ENCODE data around the gene CRYGC. TPM values are rescaled to one million over a fixed set of nuclear protein-coding genes. Genes with fewer than 3 reads are reported as not detected.

Gene CRYGC
- polyA plus RNA-seq, 3 donors = not detected

DNA sequence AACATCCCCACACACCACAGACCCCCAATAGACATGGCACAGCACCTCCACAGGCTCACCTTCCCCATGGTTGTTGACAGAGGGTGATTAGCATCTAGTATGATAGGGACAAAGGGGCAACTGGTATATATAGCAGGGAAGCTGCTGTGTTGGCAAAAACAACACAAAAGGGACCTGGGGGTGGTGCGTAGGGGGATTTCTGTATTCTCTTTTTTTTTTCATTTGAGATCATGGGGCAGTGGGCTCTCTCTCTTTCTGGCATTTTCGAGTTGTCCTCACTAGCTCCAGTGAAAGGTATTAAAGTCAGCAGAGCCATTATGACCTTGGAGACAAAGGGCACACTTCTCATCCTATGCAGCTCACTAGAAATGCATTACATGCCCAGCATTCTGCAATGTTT is 33.9 kb upstream of the CRYGC start, which contains the start of gene CRYGA:
TSS of gene CRYGA (minus strand) at position 101 of the 400 bp plus-strand sequence. CDS start at position 68, 33 bp downstream.
- Mint-ChIP-seq H3K36me3 (no peaks in the 10 kb centered on the region), H3K4me3 (no peak within 1 kb of the TSS), H3K9me3 (peaks cover 0 to 6% (median 0%) of the 10 kb centered on the region in 7 donors), H3K4me1 (no peaks in the 10 kb centered on the region), H3K27ac (no peak within 1 kb of the TSS), H3K27me3 (ENCODE audit: low read depth in 3 of 3) (peaks cover 0 to 1% (median 0%) of the 10 kb centered on the region in 3 donors)
- no peaks in the 10 kb centered on the region for H3K9me3 ChIP-seq (replicated peaks in 1 of 2; ENCODE audit: control insufficient read depth in 1 of 2, insufficient read depth in 1 of 2, low read length in 2 of 2)
- no peaks in the 10 kb centered on the region for H4K20me1 ChIP-seq (ENCODE audit: insufficient read depth, low read length)
- no peak within 1 kb of the TSS for H3K4me2 ChIP-seq (replicated peaks; ENCODE audit: extremely low read depth, low read length, poor library complexity, severe bottlenecking)
- no peak within 1 kb of the TSS for H3K27ac ChIP-seq (ENCODE audit: low read depth in 1 of 2, low read length in 2 of 2)
- WGBS (ENCODE audit: insufficient coverage) = no CpG with 5 or more reads among the region's 2 CpGs
- H3K9ac ChIP-seq (ENCODE audit: insufficient read depth, low read length, poor library complexity, severe bottlenecking) = no peak within 1 kb of the TSS
- no peak within 1 kb of the TSS for H3K4me3 ChIP-seq (replicated peaks in 1 of 3; ENCODE audit: low read depth in 2 of 3, low read length in 3 of 3)
- no peaks in the 10 kb centered on the region for H3K4me1 ChIP-seq (ENCODE audit: control insufficient read depth in 1 of 2, insufficient read depth in 2 of 2, low read length in 2 of 2)
- intact Hi-C loops (cut with micrococcal nuclease) = no loop called here
- TF ChIP-seq, protein P1, sequence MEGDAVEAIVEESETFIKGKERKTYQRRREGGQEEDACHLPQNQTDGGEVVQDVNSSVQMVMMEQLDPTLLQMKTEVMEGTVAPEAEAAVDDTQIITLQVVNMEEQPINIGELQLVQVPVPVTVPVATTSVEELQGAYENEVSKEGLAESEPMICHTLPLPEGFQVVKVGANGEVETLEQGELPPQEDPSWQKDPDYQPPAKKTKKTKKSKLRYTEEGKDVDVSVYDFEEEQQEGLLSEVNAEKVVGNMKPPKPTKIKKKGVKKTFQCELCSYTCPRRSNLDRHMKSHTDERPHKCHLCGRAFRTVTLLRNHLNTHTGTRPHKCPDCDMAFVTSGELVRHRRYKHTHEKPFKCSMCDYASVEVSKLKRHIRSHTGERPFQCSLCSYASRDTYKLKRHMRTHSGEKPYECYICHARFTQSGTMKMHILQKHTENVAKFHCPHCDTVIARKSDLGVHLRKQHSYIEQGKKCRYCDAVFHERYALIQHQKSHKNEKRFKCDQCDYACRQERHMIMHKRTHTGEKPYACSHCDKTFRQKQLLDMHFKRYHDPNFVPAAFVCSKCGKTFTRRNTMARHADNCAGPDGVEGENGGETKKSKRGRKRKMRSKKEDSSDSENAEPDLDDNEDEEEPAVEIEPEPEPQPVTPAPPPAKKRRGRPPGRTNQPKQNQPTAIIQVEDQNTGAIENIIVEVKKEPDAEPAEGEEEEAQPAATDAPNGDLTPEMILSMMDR (IDR thresholded peaks at IDR 0.05) = no peak
- H3K36me3 ChIP-seq (replicated peaks in 1 of 2; ENCODE audit: control insufficient read depth in 1 of 2, insufficient read depth in 2 of 2, low read length in 2 of 2) = no peaks in the 10 kb centered on the region
- DNase-seq = no peak
- no peaks in the 10 kb centered on the region for H3K79me2 ChIP-seq (ENCODE audit: insufficient read depth, low read length)
- H3K27me3 ChIP-seq (ENCODE audit: control insufficient read depth in 2 of 2, insufficient read depth in 2 of 2, low read length in 2 of 2) = no peaks in the 10 kb centered on the region
- H2AFZ ChIP-seq (ENCODE audit: insufficient read depth, low read depth, low read length, poor library complexity, severe bottlenecking) = no peak within 1 kb of the TSS

DNA sequence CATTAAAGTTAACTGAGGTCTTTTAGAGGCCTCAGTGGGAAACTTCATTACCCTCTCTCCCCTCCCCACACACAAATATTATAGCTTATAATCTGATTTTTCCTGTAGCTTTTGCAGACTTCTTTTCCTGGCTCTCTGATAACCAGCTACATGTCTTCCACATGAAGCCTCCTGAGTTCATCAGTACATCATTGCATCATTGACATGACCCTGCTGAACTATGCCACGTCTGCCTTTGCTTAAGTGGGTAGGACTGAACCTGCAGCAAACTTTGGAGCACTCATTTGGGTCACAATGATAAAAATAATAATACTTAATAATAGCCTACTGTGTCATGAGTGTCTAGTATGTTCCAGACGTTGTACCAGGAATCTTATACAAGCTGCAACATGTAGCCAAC is 26.8 kb upstream of the CRYGC start:
- no peak overlapping the region for H3K4me2 ChIP-seq (replicated peaks; ENCODE audit: extremely low read depth, low read length, poor library complexity, severe bottlenecking)
- H3K36me3 Mint-ChIP-seq = no peaks in the 10 kb centered on the region
- H3K4me3 ChIP-seq (replicated peaks in 1 of 3; ENCODE audit: low read depth in 2 of 3, low read length in 3 of 3) = no peak overlapping the region

More for the DNA sequence above, 26.8 kb upstream of the CRYGC start:
- H3K4me1 ChIP-seq (ENCODE audit: control insufficient read depth in 1 of 2, insufficient read depth in 2 of 2, low read length in 2 of 2) = no peaks in the 10 kb centered on the region
- H3K36me3 ChIP-seq (replicated peaks in 1 of 2; ENCODE audit: control insufficient read depth in 1 of 2, insufficient read depth in 2 of 2, low read length in 2 of 2) = no peaks in the 10 kb centered on the region
- no peaks in the 10 kb centered on the region for H3K79me2 ChIP-seq (ENCODE audit: insufficient read depth, low read length)
- H2AFZ ChIP-seq (ENCODE audit: insufficient read depth, low read depth, low read length, poor library complexity, severe bottlenecking) = no peak overlapping the region
- no peak overlapping the region for H3K9ac ChIP-seq (ENCODE audit: insufficient read depth, low read length, poor library complexity, severe bottlenecking)
- no peak overlapping the region for H3K4me3 Mint-ChIP-seq
- no peaks in the 10 kb centered on the region for H3K27me3 ChIP-seq (ENCODE audit: control insufficient read depth in 2 of 2, insufficient read depth in 2 of 2, low read length in 2 of 2)
- no peaks in the 10 kb centered on the region for H4K20me1 ChIP-seq (ENCODE audit: insufficient read depth, low read length)
- intact Hi-C loops (cut with micrococcal nuclease) = no loop called here
- H3K27ac Mint-ChIP-seq = no peak overlapping the region
- no peaks in the 10 kb centered on the region for H3K4me1 Mint-ChIP-seq
- TF ChIP-seq, protein P1 (IDR thresholded peaks at IDR 0.05) = no peak
- DNase-seq = no peak
- H3K9me3 Mint-ChIP-seq = peaks cover 4 to 9% (median 6%) of the 10 kb centered on the region in 7 donors
- no peak overlapping the region for H3K27ac ChIP-seq (ENCODE audit: low read depth in 1 of 2, low read length in 2 of 2)
- no CpG with 5 or more reads among the region's 2 CpGs for WGBS (ENCODE audit: insufficient coverage)
- H3K27me3 Mint-ChIP-seq (ENCODE audit: low read depth in 3 of 3) = peaks cover 0 to 1% (median 0%) of the 10 kb centered on the region in 3 donors
- peaks cover 0 to 4% of the 10 kb centered on the region in 2 donors for H3K9me3 ChIP-seq (replicated peaks in 1 of 2; ENCODE audit: control insufficient read depth in 1 of 2, insufficient read depth in 1 of 2, low read length in 2 of 2)
